Adrenal gland (tissue), 5 donors: ENCODE measurements around the gene SMIM28.

Source experiments
- POLR2A ChIP-seq, 2 donors: fragments of 450-650 bp; IDR thresholded peaks; one replicate each; pipeline ENCODE4 v1.6.1; 2017; ENCODE audit warnings: antibody characterized with exemption in 2 of 2, mild to moderate bottlenecking in 2 of 2, moderate library complexity in 1 of 2
- TF ChIP-seq, protein P1 (sequence below), 6 experiments: fragments of 450-650 bp in 4 of 6; fragments of 200-600 bp in 2 of 6; sonication (generic) in 1 of 6; IDR thresholded peaks; 1 replicate in 5 of 6; 2 replicates in 1 of 6; pipeline versions ENCODE4 v1.5.1 to v1.8.0; 2016 to 2021; ENCODE audit warnings: antibody characterized with exemption in 6 of 6, mild to moderate bottlenecking in 2 of 6, moderate library complexity in 1 of 6
- donor health status: DM: no; HTN: no; CAD: no.

DNA sequence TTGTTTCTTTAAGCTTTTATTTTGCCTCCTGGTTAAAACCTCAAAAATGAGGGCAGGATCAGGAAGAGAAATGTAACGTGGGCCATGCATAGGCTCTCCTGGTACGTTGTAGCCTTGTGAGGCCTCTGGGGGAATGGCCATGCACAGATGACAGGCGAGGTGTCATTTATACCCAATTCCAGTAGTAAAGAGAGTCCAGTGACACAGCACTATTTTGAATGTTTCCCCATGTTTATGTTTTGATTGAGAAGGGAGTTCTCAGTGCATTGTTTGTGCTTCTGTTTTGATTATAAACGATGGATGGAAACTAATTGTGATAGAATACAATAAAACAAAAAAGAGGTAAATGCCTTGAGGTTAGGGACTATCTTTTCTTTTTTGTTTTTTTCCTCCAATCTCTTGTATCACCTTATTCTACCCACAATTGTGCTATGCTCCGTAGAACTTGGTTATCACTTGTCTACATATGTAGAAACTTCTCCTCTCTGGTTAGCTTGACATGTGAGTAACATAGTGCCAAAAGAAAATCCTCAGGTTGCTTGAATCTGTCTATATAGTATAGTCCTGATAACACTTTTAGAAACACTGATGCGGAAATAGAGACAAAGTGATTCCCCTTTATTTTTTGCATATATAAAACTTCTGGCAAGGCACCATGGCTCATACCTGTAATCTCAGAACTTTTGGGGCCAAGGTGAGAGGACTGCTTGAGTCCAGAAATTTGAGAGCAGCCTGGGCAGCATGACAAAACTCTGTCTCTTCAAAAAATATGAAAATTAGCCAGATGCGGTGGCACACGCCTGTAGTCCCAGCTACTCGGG lies 6.9 kb upstream of the SMIM28 start:
- TF ChIP-seq, protein P1, sequence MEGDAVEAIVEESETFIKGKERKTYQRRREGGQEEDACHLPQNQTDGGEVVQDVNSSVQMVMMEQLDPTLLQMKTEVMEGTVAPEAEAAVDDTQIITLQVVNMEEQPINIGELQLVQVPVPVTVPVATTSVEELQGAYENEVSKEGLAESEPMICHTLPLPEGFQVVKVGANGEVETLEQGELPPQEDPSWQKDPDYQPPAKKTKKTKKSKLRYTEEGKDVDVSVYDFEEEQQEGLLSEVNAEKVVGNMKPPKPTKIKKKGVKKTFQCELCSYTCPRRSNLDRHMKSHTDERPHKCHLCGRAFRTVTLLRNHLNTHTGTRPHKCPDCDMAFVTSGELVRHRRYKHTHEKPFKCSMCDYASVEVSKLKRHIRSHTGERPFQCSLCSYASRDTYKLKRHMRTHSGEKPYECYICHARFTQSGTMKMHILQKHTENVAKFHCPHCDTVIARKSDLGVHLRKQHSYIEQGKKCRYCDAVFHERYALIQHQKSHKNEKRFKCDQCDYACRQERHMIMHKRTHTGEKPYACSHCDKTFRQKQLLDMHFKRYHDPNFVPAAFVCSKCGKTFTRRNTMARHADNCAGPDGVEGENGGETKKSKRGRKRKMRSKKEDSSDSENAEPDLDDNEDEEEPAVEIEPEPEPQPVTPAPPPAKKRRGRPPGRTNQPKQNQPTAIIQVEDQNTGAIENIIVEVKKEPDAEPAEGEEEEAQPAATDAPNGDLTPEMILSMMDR (IDR thresholded peaks at IDR 0.05), result no peak
- TF ChIP-seq POLR2A (IDR thresholded peaks at IDR 0.05), result no peak
